Tibial nerve (tissue), 4 donors: ENCODE results near the gene NCAM2. TPM values are rescaled to one million over a fixed set of nuclear protein-coding genes. Genes with fewer than 3 reads are reported as not detected.
A peak's percentile ranks its signal among the peaks of the same experiment; 100 is the strongest.

Experiments
- DNase-seq, 2 donors: peaks; one replicate each; pipeline ENCODE4 v3.0.0-alpha.2; 2019; ENCODE audit warnings: low spot score in 2 of 2
- H3K27ac ChIP-seq, 4 donors: fragments of 200-600 bp; sonication (generic) in 3 of 4; one replicate each; pipeline ENCODE4 v1.5.1; 2017 to 2019; ENCODE audit warnings: mild to moderate bottlenecking in 1 of 4
- H3K27me3 ChIP-seq, 2 donors: fragments of 200-600 bp; sonication (generic) in 1 of 2; one replicate each; pipeline versions ENCODE4 v1.5.1 to v1.6.0; 2017 to 2019
- H3K36me3 ChIP-seq, 3 donors: fragments of 200-600 bp; sonication (generic); one replicate each; pipeline ENCODE4 v1.5.1; 2018 to 2019
- H3K4me1 ChIP-seq, 4 donors: fragments of 200-600 bp; sonication (generic) in 3 of 4; one replicate each; pipeline ENCODE4 v1.5.1; 2017 to 2019
- H3K4me3 ChIP-seq, 4 donors: fragments of 200-600 bp; sonication (generic) in 3 of 4; one replicate each; pipeline ENCODE4 v1.5.1; 2017 to 2019; ENCODE audit warnings: mild to moderate bottlenecking in 1 of 4, moderate library complexity in 1 of 4
- H3K9me3 ChIP-seq, 4 donors: fragments of 200-600 bp; sonication (generic) in 3 of 4; one replicate each; pipeline ENCODE4 v1.5.1; 2017 to 2019
- EP300 ChIP-seq, 2 donors: sonication (generic); formaldehyde crosslinking; IDR thresholded peaks; one replicate each; pipeline ENCODE4 v1.6.1; 2017; ENCODE audit warnings: antibody characterized with exemption in 2 of 2, mild to moderate bottlenecking in 1 of 2
- POLR2A ChIP-seq, 2 donors: fragments of 450-650 bp; IDR thresholded peaks; one replicate each; pipeline ENCODE4 v1.6.1; 2017; ENCODE audit warnings: antibody characterized with exemption in 2 of 2, mild to moderate bottlenecking in 2 of 2, moderate library complexity in 2 of 2
- WGBS, 2 donors: methylation state at CpG; one replicate each; pipeline ENCODE4 v1.1.5; 2018; 5-methylcytosine and 5-hydroxymethylcytosine counted together
- total RNA-seq, 4 donors: library from RNA; depleted of rRNA; stranded (reverse); fragments of >200 nt; gene quantifications; one replicate each; pipeline ENCODE4 v1.1.0, GENCODE V29; 2016
- TF ChIP-seq, protein P1 (sequence below), 5 experiments: fragments of 200-600 bp in 3 of 5; fragments of 450-650 bp in 2 of 5; sonication (generic) in 3 of 5; IDR thresholded peaks; one replicate each; pipeline ENCODE4 v1.5.1; 2016 to 2019; ENCODE audit warnings: antibody characterized with exemption in 5 of 5, mild to moderate bottlenecking in 3 of 5, moderate library complexity in 2 of 5

Gene NCAM2
- total RNA-seq, 4 donors from 2014 or later, result 15.1 to 29.7 (median 23.9) TPM

DNA sequence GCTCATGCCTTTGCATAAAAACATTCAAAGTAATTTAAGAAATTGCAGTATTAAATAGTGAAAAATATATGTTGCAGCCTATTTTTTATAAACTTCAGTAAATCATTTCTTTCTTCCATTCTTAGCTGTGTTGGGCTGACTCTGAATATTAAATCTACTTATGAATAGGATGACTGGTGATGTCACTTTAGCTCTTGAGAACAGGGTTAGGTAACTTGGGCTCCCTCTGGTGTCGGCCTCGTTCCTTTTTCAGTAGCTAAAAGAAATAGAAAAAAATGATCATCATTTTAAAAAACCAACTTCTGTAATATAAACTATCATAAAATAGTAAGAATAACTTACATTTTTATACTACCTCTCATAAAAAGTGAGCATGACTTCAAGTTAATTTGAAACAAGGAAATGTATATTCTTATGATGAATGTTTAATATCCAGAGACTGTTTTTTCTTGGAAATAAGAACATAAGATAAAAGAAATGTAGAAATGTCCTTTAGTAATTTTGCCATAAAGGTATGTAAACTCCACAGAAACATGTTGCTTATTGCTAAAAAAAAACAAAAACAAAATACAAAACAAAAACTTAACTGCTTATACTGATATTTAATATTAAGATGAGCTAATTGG lies 26.8 kb upstream of the NCAM2 start:
- Histone ChIP-seq H3K4me1 (peaks cover 0 to 6% (median 2%) of the 10 kb centered on the region in 4 donors), H3K27ac (peak overlapping the region in 2 of 4 donors; percentile 8 to 26), H3K4me3 (no peak overlapping the region), H3K36me3 (no peaks in the 10 kb centered on the region), H3K27me3 (no peaks in the 10 kb centered on the region), H3K9me3 (no peaks in the 10 kb centered on the region)
- 1 to 2% methylated on average over 2 of the region's 2 CpGs for WGBS, 2 donors
- no peak for TF ChIP-seq EP300 (IDR thresholded peaks at IDR 0.05)
- TF ChIP-seq, protein P1, sequence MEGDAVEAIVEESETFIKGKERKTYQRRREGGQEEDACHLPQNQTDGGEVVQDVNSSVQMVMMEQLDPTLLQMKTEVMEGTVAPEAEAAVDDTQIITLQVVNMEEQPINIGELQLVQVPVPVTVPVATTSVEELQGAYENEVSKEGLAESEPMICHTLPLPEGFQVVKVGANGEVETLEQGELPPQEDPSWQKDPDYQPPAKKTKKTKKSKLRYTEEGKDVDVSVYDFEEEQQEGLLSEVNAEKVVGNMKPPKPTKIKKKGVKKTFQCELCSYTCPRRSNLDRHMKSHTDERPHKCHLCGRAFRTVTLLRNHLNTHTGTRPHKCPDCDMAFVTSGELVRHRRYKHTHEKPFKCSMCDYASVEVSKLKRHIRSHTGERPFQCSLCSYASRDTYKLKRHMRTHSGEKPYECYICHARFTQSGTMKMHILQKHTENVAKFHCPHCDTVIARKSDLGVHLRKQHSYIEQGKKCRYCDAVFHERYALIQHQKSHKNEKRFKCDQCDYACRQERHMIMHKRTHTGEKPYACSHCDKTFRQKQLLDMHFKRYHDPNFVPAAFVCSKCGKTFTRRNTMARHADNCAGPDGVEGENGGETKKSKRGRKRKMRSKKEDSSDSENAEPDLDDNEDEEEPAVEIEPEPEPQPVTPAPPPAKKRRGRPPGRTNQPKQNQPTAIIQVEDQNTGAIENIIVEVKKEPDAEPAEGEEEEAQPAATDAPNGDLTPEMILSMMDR (IDR thresholded peaks at IDR 0.05), result peak; percentile 32 to 60 (median 48)
- TF ChIP-seq POLR2A (IDR thresholded peaks at IDR 0.05), result no peak
- peak; percentile 56 to 58 for DNase-seq

DNA sequence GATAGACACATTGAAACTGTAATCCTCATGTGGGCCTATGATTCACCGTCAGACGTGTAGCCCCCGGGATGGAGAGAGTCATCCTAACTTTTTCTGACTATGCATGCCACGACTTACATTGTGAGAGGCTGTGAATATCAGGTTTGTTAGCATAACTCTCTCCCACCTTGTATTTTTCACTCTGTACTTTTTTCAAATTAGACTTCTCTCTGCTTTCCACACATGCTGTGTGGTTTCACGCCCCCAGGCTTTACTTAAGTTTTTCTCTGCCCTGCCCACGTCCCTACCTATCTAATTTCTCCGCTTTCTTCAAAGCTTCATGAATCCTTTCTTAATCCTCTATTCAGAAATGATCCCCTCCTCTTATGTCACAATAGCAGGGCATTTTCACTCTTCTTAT lies 3.4 kb upstream of the NCAM2 start:
- no peak for DNase-seq
- TF ChIP-seq POLR2A (IDR thresholded peaks at IDR 0.05) (no peak), EP300 (IDR thresholded peaks at IDR 0.05) (no peak)
- TF ChIP-seq, protein P1 (IDR thresholded peaks at IDR 0.05), result no peak
- peaks cover 0 to 7% of the 10 kb centered on the region in 2 donors for H3K27me3 ChIP-seq
- H3K4me1 ChIP-seq, result peaks cover 0 to 24% (median 2%) of the 10 kb centered on the region in 4 donors
- no peak overlapping the region for H3K4me3 ChIP-seq
- no peak overlapping the region for H3K27ac ChIP-seq
- no peaks in the 10 kb centered on the region for H3K36me3 ChIP-seq
- H3K9me3 ChIP-seq, result no peaks in the 10 kb centered on the region
- WGBS, 2 donors, result 86 to 90% methylated on average over 7 of the region's 7 CpGs

DNA sequence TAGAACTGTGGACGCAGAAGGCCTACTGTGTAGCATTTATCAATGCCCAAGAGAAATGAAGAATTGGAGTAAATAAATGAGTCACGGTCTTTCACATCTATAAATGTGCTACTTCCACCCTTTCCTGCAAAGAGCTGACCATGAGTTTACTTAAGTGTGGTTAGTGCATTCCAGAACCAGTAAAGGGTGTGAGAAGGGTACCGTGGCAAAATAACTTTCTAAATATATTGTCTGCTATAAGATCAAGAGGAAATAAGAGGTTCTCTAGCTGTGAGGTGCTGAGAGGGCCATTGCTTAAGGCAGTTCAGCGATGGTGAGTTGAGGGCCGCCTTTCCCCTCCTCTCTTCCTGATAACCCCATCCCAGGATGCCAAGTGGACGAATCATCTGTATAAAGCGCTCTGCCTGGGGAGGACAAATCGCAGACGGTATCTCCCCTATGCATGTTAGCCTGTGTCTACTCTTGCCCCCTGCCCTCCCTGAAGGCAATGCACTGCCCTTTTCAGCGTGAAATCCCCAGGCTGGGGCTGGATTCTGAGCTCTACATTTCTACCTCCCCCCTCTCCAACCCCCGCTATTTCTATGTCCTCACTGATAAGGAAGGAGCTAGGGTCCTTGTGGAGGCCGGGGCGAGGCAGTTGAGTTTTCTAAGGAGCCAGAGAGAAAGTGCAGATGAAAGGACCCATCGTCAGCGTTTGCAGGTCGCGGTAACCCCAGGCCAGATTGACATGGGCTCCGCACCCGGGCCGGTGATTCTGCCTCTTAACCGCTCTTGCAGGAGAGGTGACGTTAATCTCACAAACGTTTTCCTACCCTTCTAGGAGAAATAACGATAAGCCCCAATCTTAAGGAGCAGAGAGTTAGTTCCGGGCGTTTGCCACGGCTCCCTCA lies 1.5 kb upstream of the NCAM2 start:
- no peaks in the 10 kb centered on the region for H3K36me3 ChIP-seq
- no peak overlapping the region for H3K27ac ChIP-seq
- peaks cover 0 to 7% of the 10 kb centered on the region in 2 donors for H3K27me3 ChIP-seq
- H3K4me1 ChIP-seq, result peaks cover 0 to 24% (median 2%) of the 10 kb centered on the region in 4 donors
- no peak for DNase-seq
- TF ChIP-seq POLR2A (IDR thresholded peaks at IDR 0.05) (no peak), EP300 (IDR thresholded peaks at IDR 0.05) (no peak)
- TF ChIP-seq, protein P1 (IDR thresholded peaks at IDR 0.05), result no peak
- no peaks in the 10 kb centered on the region for H3K9me3 ChIP-seq
- WGBS, 2 donors, result 47 to 49% methylated on average over 26 to 27 of the region's 27 CpGs
- peak overlapping the region; percentile 53 to 72 (median 58) for H3K4me3 ChIP-seq

DNA sequence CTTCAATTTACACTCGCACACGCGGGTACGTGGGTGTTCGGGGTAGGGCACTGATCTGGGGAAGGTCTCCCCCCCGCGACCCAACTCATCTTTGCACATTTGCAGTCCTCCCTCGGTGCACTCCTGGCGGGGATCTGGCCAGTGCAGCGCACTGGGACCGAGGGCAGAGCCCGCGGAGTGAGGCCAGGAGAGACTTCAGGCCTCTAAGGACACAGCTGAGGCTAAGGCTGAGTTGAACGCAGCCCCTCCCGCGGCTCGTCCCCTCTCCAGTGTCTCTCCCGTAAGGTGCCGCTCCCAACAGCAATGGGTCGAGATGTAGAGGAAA lies 936 bp upstream of the NCAM2 start:
- DNase-seq, result no peak
- peaks cover 0 to 24% (median 2%) of the 10 kb centered on the region in 4 donors for H3K4me1 ChIP-seq
- WGBS, 2 donors, result 2 to 7% methylated on average over 12 to 18 of the region's 20 CpGs
- H3K27me3 ChIP-seq, result peaks cover 0 to 7% of the 10 kb centered on the region in 2 donors
- H3K9me3 ChIP-seq, result no peaks in the 10 kb centered on the region
- TF ChIP-seq POLR2A (IDR thresholded peaks at IDR 0.05), result no peak
- TF ChIP-seq EP300 (IDR thresholded peaks at IDR 0.05), result no peak
- TF ChIP-seq, protein P1 (IDR thresholded peaks at IDR 0.05), result no peak
- no peaks in the 10 kb centered on the region for H3K36me3 ChIP-seq
- H3K27ac ChIP-seq, result peak overlapping the region in 1 of 4 donors; percentile 77
- peak overlapping the region; percentile 53 to 72 (median 58) for H3K4me3 ChIP-seq

DNA sequence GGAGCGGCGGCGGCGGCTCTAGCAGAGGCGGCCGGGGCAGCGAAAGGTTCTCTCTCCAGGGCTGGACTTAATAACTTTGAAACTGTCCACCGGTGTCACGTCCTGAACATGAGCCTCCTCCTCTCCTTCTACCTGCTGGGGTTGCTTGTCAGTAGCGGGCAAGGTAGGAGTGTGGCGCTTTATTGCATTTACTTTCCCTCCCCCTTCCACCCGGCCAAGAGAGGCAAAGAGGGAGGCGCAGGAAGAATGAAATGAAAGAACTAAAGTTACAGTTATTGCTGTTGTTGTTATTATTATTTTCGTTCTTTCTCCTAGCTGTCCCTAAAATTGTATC lies 214 bp downstream of the NCAM2 start:
- peaks cover 0 to 7% of the 10 kb centered on the region in 2 donors for H3K27me3 ChIP-seq
- no peak for DNase-seq
- 0 to 1% methylated on average over 14 of the region's 14 CpGs for WGBS, 2 donors
- peak overlapping the region; percentile 53 to 72 (median 58) for H3K4me3 ChIP-seq
- TF ChIP-seq EP300 (IDR thresholded peaks at IDR 0.05) (no peak), POLR2A (IDR thresholded peaks at IDR 0.05) (no peak)
- TF ChIP-seq, protein P1 (IDR thresholded peaks at IDR 0.05), result no peak
- peaks cover 0 to 24% (median 4%) of the 10 kb centered on the region in 4 donors for H3K4me1 ChIP-seq
- peak overlapping the region; percentile 48 to 77 (median 62) for H3K27ac ChIP-seq
- no peaks in the 10 kb centered on the region for H3K36me3 ChIP-seq
- no peaks in the 10 kb centered on the region for H3K9me3 ChIP-seq
